Measurements from ENCODE around the gene CREB5.

DNA sequence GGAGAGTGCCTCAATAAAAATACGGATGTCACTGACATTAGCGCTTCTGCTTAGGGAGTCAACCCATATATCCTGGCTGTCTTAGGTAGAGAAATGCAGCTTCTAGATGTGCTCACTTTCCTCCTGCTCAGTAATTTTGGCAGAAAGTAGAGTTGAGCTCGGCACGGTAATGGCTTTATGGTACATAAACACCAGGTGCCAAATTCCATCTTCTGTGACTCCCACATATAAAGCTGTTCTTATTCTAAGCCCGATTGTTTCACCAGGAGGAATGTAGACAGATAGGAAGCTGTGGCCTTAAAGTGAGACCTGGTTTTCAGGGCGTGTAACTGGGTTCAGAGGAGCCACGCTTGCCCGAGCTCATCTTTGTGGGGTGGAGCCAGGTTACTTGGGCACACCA, 143.7 kb downstream of the CREB5 start:
- TF ChIP-seq CEBPB (IDR thresholded peaks at IDR 0.05; ENCODE audit: borderline replicate concordance, low read depth, low read length): no peak
- TF ChIP-seq TEAD3 (CRISPR knock-in tag; optimal IDR thresholded peaks at IDR 0.05; ENCODE audit: borderline replicate concordance): no peak
- TF ChIP-seq POLR2A (IDR thresholded peaks at IDR 0.05; ENCODE audit: insufficient read depth in 1 of 2, low read depth in 2 of 2, low read length in 2 of 2): no peak
- TF ChIP-seq ZC3H4 (CRISPR knock-in tag; IDR thresholded peaks at IDR 0.05; ENCODE audit: borderline replicate concordance): no peak
- TF ChIP-seq ZNF264 (CRISPR knock-in tag; IDR thresholded peaks at IDR 0.05): no peak
- no peak for TF ChIP-seq EZH2 (conservative IDR thresholded peaks at IDR 0.05; ENCODE audit: low read depth, low read length)
- no peak for TF ChIP-seq HNRNPK (IDR thresholded peaks at IDR 0.05; ENCODE audit: low read depth, low read length, poor library complexity, severe bottlenecking)
- no peak for TF ChIP-seq NCOA1 (CRISPR knock-in tag; IDR thresholded peaks at IDR 0.05)
- TF ChIP-seq, protein P1, sequence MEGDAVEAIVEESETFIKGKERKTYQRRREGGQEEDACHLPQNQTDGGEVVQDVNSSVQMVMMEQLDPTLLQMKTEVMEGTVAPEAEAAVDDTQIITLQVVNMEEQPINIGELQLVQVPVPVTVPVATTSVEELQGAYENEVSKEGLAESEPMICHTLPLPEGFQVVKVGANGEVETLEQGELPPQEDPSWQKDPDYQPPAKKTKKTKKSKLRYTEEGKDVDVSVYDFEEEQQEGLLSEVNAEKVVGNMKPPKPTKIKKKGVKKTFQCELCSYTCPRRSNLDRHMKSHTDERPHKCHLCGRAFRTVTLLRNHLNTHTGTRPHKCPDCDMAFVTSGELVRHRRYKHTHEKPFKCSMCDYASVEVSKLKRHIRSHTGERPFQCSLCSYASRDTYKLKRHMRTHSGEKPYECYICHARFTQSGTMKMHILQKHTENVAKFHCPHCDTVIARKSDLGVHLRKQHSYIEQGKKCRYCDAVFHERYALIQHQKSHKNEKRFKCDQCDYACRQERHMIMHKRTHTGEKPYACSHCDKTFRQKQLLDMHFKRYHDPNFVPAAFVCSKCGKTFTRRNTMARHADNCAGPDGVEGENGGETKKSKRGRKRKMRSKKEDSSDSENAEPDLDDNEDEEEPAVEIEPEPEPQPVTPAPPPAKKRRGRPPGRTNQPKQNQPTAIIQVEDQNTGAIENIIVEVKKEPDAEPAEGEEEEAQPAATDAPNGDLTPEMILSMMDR (CRISPR knock-in tag; IDR thresholded peaks at IDR 0.05): no peak
- no peak for TF ChIP-seq FOXO1 (CRISPR knock-in tag; IDR thresholded peaks at IDR 0.05)
- TF ChIP-seq CHCHD3 (CRISPR knock-in tag; IDR thresholded peaks at IDR 0.05): no peak
- TF ChIP-seq SMC3 (IDR thresholded peaks at IDR 0.05; ENCODE audit: low read length): no peak
- no peak for TF ChIP-seq STAT5B (CRISPR knock-in tag; IDR thresholded peaks at IDR 0.05)
- TF ChIP-seq, protein P2, sequence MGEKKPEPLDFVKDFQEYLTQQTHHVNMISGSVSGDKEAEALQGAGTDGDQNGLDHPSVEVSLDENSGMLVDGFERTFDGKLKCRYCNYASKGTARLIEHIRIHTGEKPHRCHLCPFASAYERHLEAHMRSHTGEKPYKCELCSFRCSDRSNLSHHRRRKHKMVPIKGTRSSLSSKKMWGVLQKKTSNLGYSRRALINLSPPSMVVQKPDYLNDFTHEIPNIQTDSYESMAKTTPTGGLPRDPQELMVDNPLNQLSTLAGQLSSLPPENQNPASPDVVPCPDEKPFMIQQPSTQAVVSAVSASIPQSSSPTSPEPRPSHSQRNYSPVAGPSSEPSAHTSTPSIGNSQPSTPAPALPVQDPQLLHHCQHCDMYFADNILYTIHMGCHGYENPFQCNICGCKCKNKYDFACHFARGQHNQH (CRISPR knock-in tag; IDR thresholded peaks at IDR 0.05): no peak
